ENCODE measurements around the gene MTF2.
"Not testable (repeated sequence)": the region's sequence is repeated elsewhere in the genome, so short reads cannot be mapped to it uniquely, and the experiment has no call there.

The MTF2 gene

DNA sequence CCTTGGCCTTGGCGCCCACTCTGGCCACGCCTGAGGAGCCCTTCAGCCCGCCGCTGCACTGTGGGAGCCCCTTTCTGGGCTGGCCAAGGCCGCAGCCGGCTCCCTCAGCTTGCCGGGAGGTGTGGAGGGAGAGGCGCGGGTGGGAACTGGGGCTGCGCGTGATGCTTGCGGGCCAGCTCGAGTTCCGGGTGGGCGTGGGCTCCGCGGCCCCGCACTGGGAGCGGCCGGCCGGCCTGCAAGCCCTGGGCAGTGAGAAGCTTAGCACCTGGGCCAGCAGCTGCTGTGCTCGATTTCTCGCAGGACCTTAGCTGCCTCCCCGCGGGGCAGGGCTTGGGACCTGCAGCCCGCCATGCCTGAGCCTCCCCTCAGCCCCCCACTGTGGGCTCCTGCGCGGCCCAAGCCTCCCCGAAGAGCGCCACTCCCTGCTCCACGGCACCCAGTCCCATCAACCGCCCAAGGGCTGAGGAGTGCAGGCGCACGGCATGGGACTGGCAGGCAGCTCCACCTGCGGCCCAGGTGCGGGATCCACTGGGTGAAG lies 91.1 kb downstream of the MTF2 start:
- DNase-seq; intact Hi-C loops (cut with DNase I): not testable (repeated sequence)

GRCh38 chr1:93171549-93172034 lies 92.5 kb downstream of the MTF2 start:
- DNase-seq = no peak
- intact Hi-C loops (cut with DNase I) = no loop called here

GRCh38 chr1:93172778-93173177 lies 93.7 kb downstream of the MTF2 start:
- no peak for DNase-seq
- intact Hi-C loops (cut with DNase I) = no loop called here

- intact Hi-C loops (cut with DNase I); DNase-seq: not testable (repeated sequence)
These were observed 95.6 kb downstream of the MTF2 start for GRCh38 chr1:93174638-93175037.

DNA sequence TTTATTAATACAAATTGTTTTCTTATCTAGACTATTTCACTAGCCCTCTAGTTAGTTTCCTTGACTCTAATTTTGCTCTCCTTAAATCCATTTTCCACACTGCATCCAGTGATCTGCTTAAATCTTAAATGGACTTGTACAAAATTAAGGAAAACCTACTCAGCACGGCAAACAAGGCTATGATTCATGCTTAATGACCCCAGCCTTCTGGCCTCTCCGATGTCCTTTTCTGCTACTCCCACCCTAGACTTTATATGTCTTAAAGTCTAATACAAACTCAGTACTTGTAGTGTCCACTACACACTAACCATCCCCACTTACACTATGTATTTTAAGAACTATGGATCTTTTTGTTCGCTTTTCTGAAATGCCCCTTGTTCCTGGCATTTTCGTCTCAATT lies 98.9 kb downstream of the MTF2 start:
- no peak for DNase-seq
- intact Hi-C loops (cut with DNase I) = no loop called here

- DNase-seq = no peak
- intact Hi-C loops (cut with DNase I) = no loop called here
These were observed 99.3 kb downstream of the MTF2 start for GRCh38 chr1:93178418-93178817.

GRCh38 chr1:93179886-93180722 lies 101.0 kb downstream of the MTF2 start, which contains the start of gene TMED5:
TSS of gene TMED5 (minus strand) at chr1:93180413. CDS start at chr1:93180242, 171 bp downstream.
- intact Hi-C loops (cut with DNase I) = loop anchor here (5.0 to 10.0 kb wide), 2 partner anchors 105 to 167 kb away; partner anchors contain the start of genes DR1 and MTF2
- peak; percentile 90 to 99 (median 98) for DNase-seq

DNA sequence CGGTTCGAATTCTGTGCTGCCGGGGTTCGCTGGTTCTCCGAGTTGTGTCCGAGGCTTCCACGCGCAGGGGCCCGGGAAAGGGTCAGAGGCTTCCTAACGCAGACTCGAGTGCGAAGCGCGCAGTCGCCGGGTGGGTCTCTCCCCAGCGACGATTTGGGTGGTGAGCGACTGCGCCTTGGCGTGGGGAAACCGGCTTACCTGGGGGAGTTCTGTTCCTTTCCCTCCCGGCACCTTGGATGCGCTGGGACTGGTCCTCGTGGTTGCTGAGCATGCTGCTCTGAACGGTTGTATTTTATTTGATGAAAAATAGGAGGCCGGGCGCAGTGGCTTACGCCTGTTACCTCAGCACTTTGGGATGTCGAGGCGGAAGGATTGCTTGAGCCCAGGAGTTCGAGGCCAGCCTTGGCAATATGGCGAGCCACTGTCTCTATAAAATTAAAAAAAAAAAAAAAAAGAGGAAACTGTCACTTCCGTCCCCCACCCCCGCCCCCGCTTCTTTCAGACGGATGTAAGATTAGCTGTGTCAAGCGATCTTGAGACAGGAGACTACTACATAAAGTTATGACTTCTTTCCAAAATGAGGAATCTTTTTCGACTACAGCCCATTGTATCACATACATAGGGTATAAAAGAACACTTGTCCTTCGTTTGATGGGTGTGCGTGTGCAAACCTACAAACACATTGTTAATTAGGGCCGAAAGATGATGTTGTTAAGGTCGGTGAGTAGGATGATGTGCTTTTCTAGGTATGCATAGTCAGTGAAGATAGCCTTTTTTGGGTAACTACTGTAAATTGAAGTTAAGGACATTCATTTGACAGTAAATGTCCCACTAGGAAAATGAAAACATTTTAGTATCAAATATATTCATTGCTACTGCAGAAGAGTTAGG lies 101.9 kb downstream of the MTF2 start, which contains the start of gene CCDC18:
Gene CCDC18 (plus strand): TSS at position 2 of the 891 bp plus-strand sequence. CDS start 2,638 bp downstream, outside the sequence.
- DNase-seq = peak in 5 of 42 donors; percentile 21 to 52 (median 44)
- intact Hi-C loops (cut with DNase I) = loop anchor here (5.0 to 10.0 kb wide), 2 partner anchors 106 to 166 kb away; partner anchors contain the start of genes DR1 and MTF2

GRCh38 chr1:93186667-93187066 lies 107.6 kb downstream of the MTF2 start:
- intact Hi-C loops (cut with DNase I) = loop anchor here (10.0 kb wide), 1 partner anchor 112 kb away; the partner anchor contains the start of gene MTF2
- DNase-seq = no peak

Measured in head of caudate nucleus (tissue), 42 donors.